ENCODE measurements around the gene LCT.
A peak's percentile ranks its signal among the peaks of the same experiment; 100 is the strongest.

DNA sequence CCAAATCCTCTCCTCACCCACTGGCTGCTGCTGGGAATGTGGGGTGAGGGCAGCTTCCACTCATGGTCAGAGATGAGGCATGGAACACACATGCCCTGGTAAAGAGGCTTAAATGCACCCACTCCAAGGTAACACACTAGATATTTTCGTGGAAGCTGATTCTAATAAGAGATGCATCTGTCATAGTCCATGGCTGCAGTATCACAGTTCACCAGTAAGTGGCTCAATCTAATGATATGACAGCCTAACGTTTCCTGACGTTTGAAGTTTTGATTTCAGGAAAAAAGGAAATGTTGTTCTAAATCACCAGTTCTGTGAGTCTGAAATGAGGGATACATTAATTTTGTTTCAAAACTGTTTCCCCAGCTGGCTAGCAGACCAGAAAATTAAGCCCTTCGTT, 38.2 kb downstream of the LCT start:
- TF ChIP-seq, protein P1, sequence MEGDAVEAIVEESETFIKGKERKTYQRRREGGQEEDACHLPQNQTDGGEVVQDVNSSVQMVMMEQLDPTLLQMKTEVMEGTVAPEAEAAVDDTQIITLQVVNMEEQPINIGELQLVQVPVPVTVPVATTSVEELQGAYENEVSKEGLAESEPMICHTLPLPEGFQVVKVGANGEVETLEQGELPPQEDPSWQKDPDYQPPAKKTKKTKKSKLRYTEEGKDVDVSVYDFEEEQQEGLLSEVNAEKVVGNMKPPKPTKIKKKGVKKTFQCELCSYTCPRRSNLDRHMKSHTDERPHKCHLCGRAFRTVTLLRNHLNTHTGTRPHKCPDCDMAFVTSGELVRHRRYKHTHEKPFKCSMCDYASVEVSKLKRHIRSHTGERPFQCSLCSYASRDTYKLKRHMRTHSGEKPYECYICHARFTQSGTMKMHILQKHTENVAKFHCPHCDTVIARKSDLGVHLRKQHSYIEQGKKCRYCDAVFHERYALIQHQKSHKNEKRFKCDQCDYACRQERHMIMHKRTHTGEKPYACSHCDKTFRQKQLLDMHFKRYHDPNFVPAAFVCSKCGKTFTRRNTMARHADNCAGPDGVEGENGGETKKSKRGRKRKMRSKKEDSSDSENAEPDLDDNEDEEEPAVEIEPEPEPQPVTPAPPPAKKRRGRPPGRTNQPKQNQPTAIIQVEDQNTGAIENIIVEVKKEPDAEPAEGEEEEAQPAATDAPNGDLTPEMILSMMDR (conservative IDR thresholded peaks at IDR 0.05): peak; percentile 38
- no peak for TF ChIP-seq EZH2 (IDR thresholded peaks at IDR 0.05; ENCODE audit: low read depth)

All from PC-9 (cell line).